HCT116 (cell line): Measurements from ENCODE around the gene ZNF667.

ENCODE experiments used
- EZH2 ChIP-seq: fragments of 200-600 bp; sonication (generic); IDR thresholded peaks from 2 replicates; pipeline ENCODE4 v1.6.1; 2017; ENCODE audit warnings: antibody characterized with exemption, mixed run types
- JUND ChIP-seq: IDR thresholded peaks from 2 replicates; pipeline ENCODE4 v1.6.1; 2012
- RAD21 ChIP-seq: IDR thresholded peaks from 2 replicates; pipeline ENCODE4 v1.6.1; 2012; ENCODE audit warnings: low read depth, mild to moderate bottlenecking
- TF ChIP-seq, protein P1 (sequence below), 3 experiments: fragments of 200-600 bp in 1 of 3; sonication (generic) in 1 of 3; IDR thresholded peaks in 2 of 3; conservative IDR thresholded peaks in 1 of 3; 2 replicates each; pipeline ENCODE4 v1.5.1; 2012 to 2017; ENCODE audit warnings: low read depth in 2 of 3, low read length in 2 of 3, antibody characterized with exemption in 1 of 3, borderline replicate concordance in 1 of 3, control low read depth in 1 of 3, mild to moderate bottlenecking in 1 of 3, mixed read lengths in 1 of 3, mixed run types in 1 of 3, moderate library complexity in 1 of 3; ENCODE audit not compliant: insufficient read depth in 1 of 3

DNA sequence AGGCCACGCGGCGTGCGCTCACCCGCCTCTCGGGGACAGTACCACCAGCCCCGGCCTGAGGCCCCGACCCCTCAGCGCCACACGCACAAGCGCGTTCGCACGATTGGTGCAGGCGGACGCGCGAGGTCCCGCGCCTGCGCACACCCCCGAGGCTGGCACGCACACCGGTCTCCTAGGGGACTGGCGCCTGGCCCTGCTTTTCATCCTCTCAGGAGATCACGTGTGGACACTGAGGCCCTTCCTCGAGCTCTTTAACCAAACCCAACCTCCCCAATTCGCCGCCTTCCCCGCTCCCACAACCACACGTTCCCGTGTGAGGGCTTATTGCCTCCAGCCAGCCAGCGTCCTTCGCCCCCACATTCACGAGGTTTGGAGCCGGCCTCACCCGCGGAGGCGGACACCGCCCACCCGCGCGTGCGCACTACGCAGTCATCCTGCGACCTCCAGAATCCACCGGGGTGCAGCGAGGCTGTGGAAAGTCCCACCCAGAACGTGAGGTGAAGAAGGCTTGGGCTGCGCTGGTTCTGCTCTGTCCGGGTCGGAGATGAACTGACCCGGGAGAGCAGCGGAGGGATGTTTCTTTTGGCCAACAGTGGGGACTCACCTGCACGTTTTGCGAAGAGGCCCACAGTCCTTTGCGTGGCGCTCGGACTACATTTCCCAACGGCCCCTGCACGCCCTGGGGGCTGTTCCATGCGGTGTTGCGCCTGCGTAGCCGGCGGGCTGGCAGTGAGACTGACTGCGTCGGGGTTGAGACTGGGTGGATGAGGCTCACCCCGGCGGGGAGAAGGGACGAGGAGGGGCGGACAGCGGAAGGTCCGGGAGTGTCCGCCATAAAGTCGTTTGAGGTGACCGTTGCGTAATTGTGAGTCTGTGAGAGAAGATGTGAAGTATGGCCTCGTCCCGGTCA, 539 bp upstream of the ZNF667 start:
- TF ChIP-seq, protein P1, sequence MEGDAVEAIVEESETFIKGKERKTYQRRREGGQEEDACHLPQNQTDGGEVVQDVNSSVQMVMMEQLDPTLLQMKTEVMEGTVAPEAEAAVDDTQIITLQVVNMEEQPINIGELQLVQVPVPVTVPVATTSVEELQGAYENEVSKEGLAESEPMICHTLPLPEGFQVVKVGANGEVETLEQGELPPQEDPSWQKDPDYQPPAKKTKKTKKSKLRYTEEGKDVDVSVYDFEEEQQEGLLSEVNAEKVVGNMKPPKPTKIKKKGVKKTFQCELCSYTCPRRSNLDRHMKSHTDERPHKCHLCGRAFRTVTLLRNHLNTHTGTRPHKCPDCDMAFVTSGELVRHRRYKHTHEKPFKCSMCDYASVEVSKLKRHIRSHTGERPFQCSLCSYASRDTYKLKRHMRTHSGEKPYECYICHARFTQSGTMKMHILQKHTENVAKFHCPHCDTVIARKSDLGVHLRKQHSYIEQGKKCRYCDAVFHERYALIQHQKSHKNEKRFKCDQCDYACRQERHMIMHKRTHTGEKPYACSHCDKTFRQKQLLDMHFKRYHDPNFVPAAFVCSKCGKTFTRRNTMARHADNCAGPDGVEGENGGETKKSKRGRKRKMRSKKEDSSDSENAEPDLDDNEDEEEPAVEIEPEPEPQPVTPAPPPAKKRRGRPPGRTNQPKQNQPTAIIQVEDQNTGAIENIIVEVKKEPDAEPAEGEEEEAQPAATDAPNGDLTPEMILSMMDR (IDR thresholded peaks at IDR 0.05 in 2 of 3, conservative IDR thresholded peaks at IDR 0.05 in 1 of 3; ENCODE audit: borderline replicate concordance in 1 of 3, insufficient read depth in 1 of 3, low read depth in 2 of 3, low read length in 2 of 3) = no peak
- no peak for TF ChIP-seq RAD21
- TF ChIP-seq JUND = no peak
- TF ChIP-seq EZH2 = no peak
